Breast epithelium (tissue), 4 donors: Measurements from ENCODE around the gene NEDD8. TPM values are rescaled to one million over a fixed set of nuclear protein-coding genes. Genes with fewer than 3 reads are reported as not detected.
A peak's percentile ranks its signal among the peaks of the same experiment; 100 is the strongest.

Experiments used
- DNase-seq, 2 donors: peaks; one replicate each; pipeline ENCODE4 v3.0.0-alpha.2; 2019; ENCODE audit warnings: low spot score in 2 of 2
- H3K27ac ChIP-seq, 2 donors: fragments of 200-600 bp; sonication (generic) in 1 of 2; one replicate each; pipeline ENCODE4 v1.5.1; 2016 to 2019; ENCODE audit warnings: mild to moderate bottlenecking in 1 of 2
- H3K27me3 ChIP-seq, 2 donors: fragments of 200-600 bp; sonication (generic) in 1 of 2; one replicate each; pipeline versions ENCODE4 v1.5.1 to v1.6.0; 2017 to 2019; ENCODE audit warnings: control low read depth in 1 of 2, mild to moderate bottlenecking in 1 of 2
- H3K36me3 ChIP-seq: fragments of 200-600 bp; one replicate; pipeline ENCODE4 v1.5.1; 2019
- H3K4me1 ChIP-seq, 2 donors: fragments of 200-600 bp; sonication (generic); one replicate each; pipeline ENCODE4 v1.5.1; 2016 to 2019; ENCODE audit warnings: control low read depth in 1 of 2
- H3K4me3 ChIP-seq, 3 donors: fragments of 200-600 bp; sonication (generic); 1 replicate in 2 of 3; 2 replicates in 1 of 3; pipeline ENCODE4 v1.5.1; 2016 to 2019; ENCODE audit warnings: mild to moderate bottlenecking in 3 of 3, moderate library complexity in 2 of 3
- H3K9me3 ChIP-seq, 2 donors: fragments of 200-600 bp; sonication (generic) in 1 of 2; one replicate each; pipeline ENCODE4 v1.5.1; 2016 to 2019; ENCODE audit warnings: control low read depth in 1 of 2
- POLR2A ChIP-seq: fragments of 450-650 bp; IDR thresholded peaks from one replicate; pipeline ENCODE4 v1.6.1; 2016; ENCODE audit warnings: antibody characterized with exemption, mild to moderate bottlenecking, moderate library complexity
- POLR2AphosphoS5 ChIP-seq, 3 donors: sonication (generic); formaldehyde crosslinking; IDR thresholded peaks; one replicate each; pipeline ENCODE4 v1.6.1; 2017; ENCODE audit warnings: antibody characterized with exemption in 3 of 3
- intact Hi-C: fragments of 100-400 bp; cut with DNase I; formaldehyde crosslinking; loops from one replicate; pipeline ENCODE4 v1.15.1; 2023; ENCODE audit warnings: low total_unique reads
- total RNA-seq, 3 donors: library from RNA; depleted of rRNA; stranded (reverse); fragments of >200 nt; gene quantifications; one replicate each; pipeline ENCODE4 v1.1.0, GENCODE V29; 2016
- TF ChIP-seq, protein P1 (sequence below), 3 donors: fragments of 450-650 bp; IDR thresholded peaks; one replicate each; pipeline ENCODE4 v1.5.1; 2016 to 2017; ENCODE audit warnings: antibody characterized with exemption in 3 of 3, mild to moderate bottlenecking in 3 of 3, moderate library complexity in 3 of 3

Gene NEDD8
- total RNA-seq, 3 donors from 2014 or later, result 118 to 165 (median 150) TPM

DNA sequence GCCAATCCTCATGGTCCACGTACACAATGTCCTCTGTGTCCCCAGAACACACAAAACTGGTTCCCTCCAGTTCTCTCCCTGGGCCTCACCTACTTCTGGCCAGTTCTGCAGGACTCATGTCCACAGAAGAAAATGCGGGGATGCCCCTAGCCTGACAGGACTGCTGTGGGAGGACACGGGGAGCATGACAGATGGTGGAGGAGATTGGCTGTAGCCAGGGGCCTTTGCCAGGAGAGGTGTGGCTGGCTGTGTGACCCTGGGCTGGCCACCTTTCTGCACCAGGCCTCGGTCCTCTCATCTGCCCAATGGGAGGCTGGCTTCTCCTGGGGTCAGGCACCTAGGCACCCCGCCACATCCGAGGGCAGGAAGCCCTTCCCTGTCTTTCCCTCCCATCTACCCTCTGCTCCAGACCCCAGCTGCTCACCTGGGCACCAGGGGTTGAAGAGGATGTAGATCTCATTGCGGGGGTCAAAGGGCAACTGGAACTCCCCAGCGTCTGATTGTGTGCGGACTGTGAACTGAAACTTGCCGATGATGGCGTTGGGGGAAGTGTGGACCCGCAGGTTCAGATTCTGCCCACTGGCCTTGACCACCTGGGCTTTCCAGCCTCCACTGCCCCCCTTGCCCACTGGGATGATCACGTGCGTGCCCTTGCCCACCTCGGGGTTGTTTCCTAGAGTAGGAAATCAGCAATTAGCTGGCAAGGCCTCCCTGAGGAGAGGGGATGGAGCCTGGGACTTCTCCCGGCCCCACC lies 28.0 kb upstream of the NEDD8 start:
- intact Hi-C loops, result no loop called here
- Histone ChIP-seq H3K9me3 (no peaks in the 10 kb centered on the region), H3K4me1 (no peaks in the 10 kb centered on the region), H3K4me3 (no peak overlapping the region), H3K27ac (peak overlapping the region; percentile 82 to 83), H3K36me3 (no peaks in the 10 kb centered on the region), H3K27me3 (no peaks in the 10 kb centered on the region)
- peak in 1 of 3 donors; percentile 23 for TF ChIP-seq POLR2AphosphoS5 (IDR thresholded peaks at IDR 0.05)
- no peak for TF ChIP-seq POLR2A
- peak in 1 of 2 donors; percentile 41 for DNase-seq

DNA sequence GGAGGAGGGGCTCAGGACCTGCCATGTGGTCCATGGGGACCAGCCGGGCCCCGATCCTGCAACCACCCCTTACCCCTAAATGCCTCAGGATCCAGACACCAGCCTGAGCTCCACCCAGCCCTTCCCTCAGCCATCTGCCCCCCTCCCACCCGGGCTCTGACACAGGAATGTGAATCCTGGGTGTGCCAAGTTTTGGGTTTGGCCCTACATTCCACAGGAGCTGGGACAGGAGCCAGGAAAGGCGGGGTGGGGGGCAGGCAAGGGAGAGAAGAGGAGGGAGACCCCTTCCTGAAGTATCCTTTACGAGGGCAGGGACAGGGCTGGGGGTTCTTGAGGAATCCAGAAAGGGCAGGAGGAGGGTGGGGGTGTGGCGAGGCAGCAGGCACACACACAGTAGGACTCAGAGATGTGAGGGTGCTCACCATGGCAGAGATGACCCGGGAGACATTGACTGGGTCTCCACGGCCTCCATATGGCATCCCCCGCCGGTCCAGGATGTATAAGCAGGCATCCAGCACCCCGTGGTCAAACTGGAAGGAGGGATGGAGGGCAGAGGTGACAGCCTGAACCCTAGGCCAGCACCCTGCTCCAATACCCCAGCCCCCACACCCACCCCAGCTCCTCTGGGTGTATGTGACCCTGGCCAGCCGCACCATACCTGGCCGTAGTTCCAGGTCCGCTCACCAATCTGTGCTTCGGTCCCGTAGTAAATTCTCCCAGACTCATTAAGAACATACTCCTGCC lies 27.3 kb upstream of the NEDD8 start:
- Histone ChIP-seq H3K9me3 (no peaks in the 10 kb centered on the region), H3K4me1 (no peaks in the 10 kb centered on the region), H3K4me3 (peak overlapping the region in 1 of 3 donors; percentile 7), H3K27me3 (no peaks in the 10 kb centered on the region), H3K36me3 (no peaks in the 10 kb centered on the region), H3K27ac (peak overlapping the region; percentile 82 to 83)
- DNase-seq, result peak in 1 of 2 donors; percentile 55
- TF ChIP-seq POLR2A (no peak), POLR2AphosphoS5 (IDR thresholded peaks at IDR 0.05) (no peak)
- TF ChIP-seq, protein P1, sequence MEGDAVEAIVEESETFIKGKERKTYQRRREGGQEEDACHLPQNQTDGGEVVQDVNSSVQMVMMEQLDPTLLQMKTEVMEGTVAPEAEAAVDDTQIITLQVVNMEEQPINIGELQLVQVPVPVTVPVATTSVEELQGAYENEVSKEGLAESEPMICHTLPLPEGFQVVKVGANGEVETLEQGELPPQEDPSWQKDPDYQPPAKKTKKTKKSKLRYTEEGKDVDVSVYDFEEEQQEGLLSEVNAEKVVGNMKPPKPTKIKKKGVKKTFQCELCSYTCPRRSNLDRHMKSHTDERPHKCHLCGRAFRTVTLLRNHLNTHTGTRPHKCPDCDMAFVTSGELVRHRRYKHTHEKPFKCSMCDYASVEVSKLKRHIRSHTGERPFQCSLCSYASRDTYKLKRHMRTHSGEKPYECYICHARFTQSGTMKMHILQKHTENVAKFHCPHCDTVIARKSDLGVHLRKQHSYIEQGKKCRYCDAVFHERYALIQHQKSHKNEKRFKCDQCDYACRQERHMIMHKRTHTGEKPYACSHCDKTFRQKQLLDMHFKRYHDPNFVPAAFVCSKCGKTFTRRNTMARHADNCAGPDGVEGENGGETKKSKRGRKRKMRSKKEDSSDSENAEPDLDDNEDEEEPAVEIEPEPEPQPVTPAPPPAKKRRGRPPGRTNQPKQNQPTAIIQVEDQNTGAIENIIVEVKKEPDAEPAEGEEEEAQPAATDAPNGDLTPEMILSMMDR (IDR thresholded peaks at IDR 0.05), result no peak
- intact Hi-C loops, result no loop called here

DNA sequence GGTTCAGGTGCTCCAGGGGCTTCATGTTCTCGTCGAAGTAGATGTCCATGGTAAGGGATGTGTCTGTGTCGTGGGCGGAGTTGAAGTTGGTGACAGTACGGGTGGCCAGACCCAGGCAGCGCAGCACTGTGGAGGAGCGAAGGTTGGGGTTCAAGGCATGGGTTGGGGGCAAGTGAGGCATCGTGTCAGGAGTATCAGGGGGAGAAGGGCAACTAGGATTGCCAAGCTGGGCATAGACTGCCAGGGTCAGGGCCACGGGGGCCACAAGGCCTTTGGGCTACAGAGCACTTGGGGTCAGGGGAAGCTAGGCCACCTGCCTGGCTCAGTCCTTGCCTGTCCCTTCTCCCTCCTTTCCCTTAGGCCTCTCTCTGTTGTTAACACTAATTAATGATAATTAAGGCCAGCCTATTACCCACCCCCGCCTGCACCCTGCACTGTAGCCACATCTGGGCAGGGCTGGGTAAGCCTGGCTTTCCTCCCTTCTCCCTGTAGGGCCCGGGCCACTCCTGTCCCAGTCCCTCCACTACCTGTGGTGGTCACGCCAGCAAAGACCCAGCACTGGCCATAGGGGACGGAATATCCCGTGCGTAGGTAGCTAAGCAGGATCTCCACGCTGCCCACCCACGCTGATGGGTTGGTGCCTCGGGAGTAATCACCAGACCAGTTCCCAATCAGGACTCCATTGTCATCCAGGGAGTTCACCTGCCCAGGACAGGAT lies 26.5 kb upstream of the NEDD8 start:
- Histone ChIP-seq H3K4me3 (peak overlapping the region in 1 of 3 donors; percentile 7), H3K4me1 (no peaks in the 10 kb centered on the region), H3K36me3 (no peaks in the 10 kb centered on the region), H3K27ac (peak overlapping the region; percentile 82 to 83), H3K9me3 (no peaks in the 10 kb centered on the region), H3K27me3 (no peaks in the 10 kb centered on the region)
- intact Hi-C loops, result no loop called here
- TF ChIP-seq POLR2AphosphoS5 (IDR thresholded peaks at IDR 0.05) (no peak), POLR2A (no peak)
- TF ChIP-seq, protein P1 (IDR thresholded peaks at IDR 0.05), result no peak
- no peak for DNase-seq

DNA sequence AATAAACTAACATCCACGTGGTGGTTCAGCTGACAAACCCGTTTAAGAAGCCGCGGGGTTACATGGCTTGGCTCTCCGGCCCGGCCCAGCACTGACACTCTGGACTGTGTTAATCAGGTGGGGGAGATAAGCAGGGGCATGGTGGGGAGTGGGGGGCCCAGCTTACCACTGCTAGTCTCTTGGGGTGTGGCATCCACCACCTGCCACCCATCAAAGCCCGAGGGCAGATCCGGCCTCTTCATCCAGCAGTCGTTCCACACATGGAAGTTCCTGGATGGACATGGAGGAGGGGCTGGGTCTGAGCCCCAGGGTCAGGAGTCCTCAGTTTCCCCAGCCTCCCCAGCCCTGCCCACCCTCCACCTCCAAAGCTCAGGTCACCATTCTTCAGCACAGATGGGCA lies 26.0 kb upstream of the NEDD8 start:
- no peaks in the 10 kb centered on the region for H3K27me3 ChIP-seq
- H3K36me3 ChIP-seq, result no peaks in the 10 kb centered on the region
- DNase-seq, result no peak
- H3K9me3 ChIP-seq, result no peaks in the 10 kb centered on the region
- H3K4me1 ChIP-seq, result no peaks in the 10 kb centered on the region
- H3K27ac ChIP-seq, result no peak overlapping the region
- H3K4me3 ChIP-seq, result no peak overlapping the region
- intact Hi-C loops, result no loop called here
- TF ChIP-seq POLR2AphosphoS5 (IDR thresholded peaks at IDR 0.05) (no peak), POLR2A (no peak)
- TF ChIP-seq, protein P1 (IDR thresholded peaks at IDR 0.05), result no peak

DNA sequence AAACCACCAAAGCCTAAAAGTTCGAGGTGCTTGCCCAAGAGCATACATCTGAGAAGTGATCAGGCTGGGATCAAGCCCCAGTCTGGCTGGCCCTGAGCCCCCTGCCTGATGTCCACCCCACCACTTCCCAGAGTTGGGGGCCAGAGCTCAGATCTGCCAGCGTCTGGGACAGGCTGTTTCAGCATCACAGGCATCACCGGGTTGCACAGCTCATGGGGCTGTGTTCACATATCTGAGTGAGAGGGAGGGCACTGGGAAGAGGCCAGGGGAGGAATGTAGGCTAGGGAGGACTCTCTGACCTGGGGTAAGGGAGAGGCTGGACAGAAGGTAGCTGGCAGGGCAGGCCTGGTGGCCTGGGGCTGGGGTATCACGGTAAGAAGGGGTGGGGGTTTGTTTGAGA lies 24.8 kb upstream of the NEDD8 start:
- no peak for DNase-seq
- TF ChIP-seq, protein P1 (IDR thresholded peaks at IDR 0.05), result no peak
- no peak for TF ChIP-seq POLR2AphosphoS5 (IDR thresholded peaks at IDR 0.05)
- no peak for TF ChIP-seq POLR2A
- Histone ChIP-seq H3K4me1 (no peaks in the 10 kb centered on the region), H3K4me3 (no peak overlapping the region), H3K27me3 (no peaks in the 10 kb centered on the region), H3K36me3 (no peaks in the 10 kb centered on the region), H3K27ac (no peak overlapping the region), H3K9me3 (no peaks in the 10 kb centered on the region)
- intact Hi-C loops, result no loop called here
